Stimulated activated CD4-positive, alpha-beta T cell treated with anti-CD3 and anti-CD28 coated beads, TNF-alpha, amount 100 ng/mL, for 24 hours (primary cell): ENCODE measurements around the gene RACK1.

Experiments
- DNase-seq, 3 experiments: peaks; one replicate each; pipeline ENCODE4 v3.0.0-alpha.2; 2020; ENCODE audit warnings: low read depth in 3 of 3

The RACK1 gene

DNA sequence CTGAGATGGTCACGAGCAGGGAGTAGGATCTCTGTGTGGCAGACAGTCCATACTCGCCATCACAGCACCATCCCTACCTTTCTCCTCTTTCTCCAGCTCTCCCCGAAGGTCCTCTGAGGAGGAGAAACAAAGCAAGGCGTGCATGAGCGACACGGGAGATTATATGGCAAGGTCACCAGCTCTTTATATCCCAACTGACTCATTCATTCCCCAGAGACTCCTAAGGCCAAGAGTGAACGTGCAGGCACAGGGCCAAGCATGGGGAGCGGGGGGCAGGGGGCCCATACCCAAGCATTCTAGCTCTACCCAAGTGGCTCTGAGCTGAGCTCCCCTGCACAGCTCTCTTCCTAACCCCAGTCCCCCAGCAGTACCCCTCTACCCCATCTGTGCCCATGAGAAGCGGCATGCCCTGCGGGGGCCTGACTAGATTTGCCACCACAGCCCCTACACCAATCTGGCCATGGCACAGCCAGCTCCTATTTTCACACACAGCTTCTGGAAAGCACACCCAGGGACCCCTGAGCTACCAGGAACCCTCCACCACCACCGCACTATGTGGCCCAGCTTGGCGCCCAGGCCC is 45.5 kb downstream of the RACK1 start:
- no peak for DNase-seq

- no peak for DNase-seq
Observed at GRCh38 chr5:181197326-181197951, 46.3 kb downstream of the RACK1 start.

DNA sequence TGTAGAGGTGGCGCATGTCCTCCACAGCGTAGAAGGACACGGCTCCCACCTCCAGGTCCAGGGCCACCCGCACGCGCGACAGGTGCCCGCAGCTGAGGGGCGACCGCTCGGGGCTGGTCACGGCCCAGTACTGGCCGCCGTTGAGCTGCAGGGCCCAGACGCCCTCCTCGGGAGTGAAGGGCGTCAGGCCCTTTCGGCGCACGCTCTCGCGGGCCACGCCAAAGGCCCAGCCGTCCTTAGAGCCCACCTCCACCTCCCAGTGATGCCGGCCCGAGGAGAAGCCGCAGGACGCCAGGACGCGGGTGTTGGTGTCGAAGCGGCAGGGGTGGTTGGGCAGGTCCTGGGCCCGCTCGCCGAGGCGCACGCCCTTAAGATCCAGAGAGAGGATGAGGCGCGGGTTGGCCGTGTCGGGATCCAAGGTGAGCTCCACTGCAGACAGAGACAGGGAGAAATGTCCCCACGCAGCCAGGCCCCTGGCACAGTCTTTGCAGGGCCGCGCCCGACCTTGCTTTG is 48.4 kb downstream of the RACK1 start:
- DNase-seq = no peak

DNA sequence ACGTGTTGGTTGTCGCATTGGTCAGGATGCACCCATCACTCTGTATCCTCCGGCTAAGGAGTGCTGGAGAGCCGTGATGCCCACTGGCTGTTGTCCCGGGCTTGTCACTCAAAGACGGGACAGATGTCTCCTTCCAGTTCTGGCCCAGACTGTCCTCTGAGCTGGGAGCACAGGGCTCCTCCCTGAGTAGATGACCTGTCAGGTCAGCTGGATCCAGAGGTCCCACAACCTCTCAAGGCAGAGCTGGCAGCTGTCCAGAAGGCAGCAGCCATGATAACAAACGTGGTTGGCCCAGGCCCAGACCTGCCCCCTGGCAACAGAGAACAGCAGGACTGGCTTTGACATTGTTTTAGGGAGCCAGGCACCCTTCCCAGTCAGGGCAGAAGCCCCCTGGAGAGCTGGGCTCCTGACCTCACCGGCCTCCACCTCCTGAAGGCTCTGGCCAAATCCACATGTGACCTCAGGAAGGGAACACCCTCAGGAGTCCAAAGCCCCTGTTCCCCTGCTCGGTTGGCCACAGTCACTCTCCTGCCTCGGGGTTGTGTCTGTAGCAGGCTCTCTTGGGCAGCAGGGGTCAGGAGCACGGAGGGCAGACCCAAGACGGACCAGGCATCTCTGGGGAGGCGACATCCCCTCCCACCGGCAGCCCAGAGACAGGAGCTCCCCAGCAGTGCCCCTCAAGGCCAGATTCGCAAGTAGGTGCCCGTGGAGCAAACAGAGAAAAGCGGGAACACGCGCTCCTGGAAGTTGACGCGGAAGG is 49.0 kb downstream of the RACK1 start:
- DNase-seq = no peak

DNA sequence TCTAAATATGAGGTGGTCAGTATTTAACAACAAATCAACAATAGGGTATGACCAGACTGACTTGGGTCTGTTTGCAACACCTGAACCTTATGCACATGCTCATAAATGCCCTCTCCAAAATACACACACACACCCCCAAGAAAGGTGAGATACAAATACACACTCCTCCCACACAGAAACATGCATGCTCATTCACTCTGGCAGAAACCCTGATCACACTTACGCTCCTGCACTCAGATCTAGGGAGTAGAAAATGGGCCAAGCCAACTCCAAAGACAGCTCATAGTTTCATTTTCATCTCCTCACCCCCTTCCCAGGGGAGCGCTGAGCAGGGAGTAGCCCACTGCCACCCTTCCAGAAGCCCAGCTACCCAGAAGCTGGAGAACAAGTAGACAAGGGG is 50.0 kb downstream of the RACK1 start:
- no peak for DNase-seq

DNA sequence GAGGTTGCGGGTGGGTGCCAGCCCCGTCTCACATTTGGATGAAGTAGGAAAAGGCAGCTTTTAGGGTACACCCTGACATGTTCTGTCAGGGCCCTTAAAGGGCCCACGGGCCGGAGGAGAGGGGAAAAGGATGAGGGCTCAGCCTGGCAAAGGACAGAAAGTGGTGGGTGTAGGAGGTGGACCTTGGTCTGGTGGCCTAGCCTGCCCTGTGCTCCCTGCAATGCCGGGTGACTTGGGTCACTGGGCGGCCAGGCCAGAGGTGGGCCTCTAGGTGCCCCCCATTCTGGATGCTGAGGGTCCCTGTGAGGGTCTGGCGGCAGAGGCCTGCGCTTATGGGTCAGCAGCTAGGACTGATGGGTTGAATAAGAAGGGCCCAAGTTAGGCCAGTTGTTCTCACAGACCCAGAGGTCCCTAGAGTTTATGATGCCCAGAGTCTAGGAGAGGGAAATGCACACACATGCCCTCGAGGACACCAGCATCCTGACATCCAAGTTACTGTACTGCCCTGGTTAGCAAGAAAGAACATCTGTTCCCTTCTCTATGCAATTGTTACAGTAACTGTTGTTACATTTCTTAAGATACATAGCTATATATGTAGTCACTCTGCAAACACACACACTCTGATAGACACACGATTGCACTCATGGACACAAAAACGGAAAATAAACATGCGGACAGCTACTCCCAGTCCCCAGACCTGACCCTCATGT is 51.2 kb downstream of the RACK1 start:
- no peak for DNase-seq

GRCh38 chr5:181191526-181192336 is 52.0 kb downstream of the RACK1 start:
- DNase-seq = peak; percentile 93 to 96 (median 94)

DNA sequence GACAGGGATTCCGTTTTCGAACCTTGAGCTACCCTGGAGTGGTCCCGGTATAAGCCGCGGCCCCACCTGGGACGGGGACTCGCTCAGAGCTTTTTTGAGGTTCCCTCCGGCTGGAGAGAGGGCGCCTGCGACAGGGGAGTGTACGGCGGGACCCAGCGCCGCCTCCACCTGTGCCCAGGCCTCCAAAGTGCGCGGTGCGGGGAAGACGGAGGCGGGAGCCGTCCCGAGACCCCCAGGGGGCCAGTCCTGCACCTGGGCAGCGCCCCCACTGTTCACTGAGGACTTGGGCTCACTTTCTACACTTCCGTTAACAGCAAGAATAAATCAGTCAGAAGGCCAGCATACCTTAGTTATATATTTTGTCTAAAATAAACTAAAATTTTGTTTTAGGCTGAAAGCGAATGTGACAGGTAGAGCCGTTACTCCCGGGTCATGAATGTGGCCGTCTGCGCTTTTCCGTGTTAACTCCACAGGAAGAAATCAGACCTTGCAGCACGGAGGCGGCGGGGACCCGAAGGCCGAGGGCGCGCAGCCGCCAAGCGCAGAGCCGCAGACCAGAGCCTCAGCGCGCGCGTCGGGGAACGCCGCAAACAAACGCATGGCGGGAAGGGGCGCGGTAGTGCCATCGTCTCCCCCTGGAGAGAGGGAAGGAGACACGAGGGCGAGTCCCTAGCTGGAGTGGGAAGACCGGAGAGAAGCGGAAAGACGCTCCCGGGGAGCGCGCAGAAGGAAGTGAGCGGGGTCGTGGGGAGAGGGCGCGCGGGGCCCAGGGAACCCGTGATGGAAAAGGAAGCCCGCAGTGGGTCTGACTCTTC is 52.8 kb downstream of the RACK1 start:
- peak in 1 of 3 experiments; percentile 52 for DNase-seq

GRCh38 chr5:181189962-181190710 is 53.6 kb downstream of the RACK1 start:
- DNase-seq = peak in 1 of 3 experiments; percentile 38

GRCh38 chr5:181189363-181189961 is 54.2 kb downstream of the RACK1 start:
- peak in 2 of 3 experiments; percentile 63 to 64 for DNase-seq

DNA sequence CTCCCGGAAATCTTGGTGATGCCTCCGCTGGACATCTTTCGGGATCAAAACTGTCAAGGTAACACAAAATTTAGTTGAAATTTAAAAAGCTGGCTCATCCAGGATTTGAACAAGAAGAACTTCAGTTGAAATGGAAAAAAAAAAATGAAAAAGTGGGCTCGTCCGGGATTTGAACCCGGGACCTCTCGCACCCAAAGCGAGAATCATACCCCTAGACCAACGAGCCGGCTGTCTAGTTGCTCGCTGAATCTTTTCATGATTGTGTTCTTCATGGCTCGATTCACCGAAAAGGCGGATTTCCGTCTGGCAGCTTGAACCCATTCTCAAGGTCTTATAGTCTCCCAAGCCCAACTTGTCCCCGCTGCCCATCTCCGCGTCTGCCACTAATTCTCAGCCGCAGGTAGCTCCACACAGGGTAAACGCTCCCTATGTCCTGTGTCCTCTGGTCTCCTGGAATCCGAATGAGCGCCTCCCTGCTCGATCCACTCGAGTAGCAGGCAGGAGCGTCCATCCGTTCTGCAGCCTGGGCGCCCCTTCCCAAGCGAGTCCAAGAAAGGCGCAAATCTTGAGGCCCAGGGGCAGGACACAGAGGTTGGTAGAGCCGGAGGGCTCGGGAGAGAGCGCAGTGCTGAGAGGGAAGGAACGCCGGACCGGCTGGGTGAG is 54.9 kb downstream of the RACK1 start:
- DNase-seq = peak; percentile 67 to 76 (median 73)

DNA sequence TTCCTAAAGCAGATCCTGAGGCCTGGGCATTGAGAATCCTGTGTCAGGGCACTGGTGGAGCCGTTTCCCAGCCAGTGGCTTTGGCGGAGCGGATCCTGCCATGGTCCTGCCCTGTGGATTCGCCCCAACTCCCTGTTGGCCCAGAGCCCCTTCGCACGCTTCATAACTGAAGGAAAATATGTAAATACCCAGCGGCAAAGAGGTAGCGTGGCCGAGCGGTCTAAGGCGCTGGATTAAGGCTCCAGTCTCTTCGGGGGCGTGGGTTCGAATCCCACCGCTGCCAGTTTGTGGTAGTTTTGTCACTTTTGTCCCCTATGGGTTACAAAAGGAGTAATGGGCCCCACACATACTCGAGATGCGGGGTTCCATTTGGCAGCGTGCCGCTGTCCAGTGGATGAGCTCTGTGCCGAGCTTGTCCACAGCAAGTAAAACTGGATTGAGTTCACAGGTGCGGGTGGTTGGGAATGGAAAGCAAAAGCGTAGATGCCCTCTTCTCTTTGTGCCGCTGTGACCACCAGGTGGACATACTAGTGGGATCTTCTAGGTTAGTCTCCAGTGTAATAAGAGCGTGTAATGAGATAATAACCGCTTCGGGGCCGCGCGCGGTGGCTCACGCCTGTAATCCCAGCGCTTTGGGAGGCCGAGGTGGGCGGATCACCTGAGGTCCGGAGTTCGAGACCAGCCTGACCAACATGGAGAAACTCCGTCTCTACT is 56.0 kb downstream of the RACK1 start:
- DNase-seq = peak in 2 of 3 experiments; percentile 37 to 79

DNA sequence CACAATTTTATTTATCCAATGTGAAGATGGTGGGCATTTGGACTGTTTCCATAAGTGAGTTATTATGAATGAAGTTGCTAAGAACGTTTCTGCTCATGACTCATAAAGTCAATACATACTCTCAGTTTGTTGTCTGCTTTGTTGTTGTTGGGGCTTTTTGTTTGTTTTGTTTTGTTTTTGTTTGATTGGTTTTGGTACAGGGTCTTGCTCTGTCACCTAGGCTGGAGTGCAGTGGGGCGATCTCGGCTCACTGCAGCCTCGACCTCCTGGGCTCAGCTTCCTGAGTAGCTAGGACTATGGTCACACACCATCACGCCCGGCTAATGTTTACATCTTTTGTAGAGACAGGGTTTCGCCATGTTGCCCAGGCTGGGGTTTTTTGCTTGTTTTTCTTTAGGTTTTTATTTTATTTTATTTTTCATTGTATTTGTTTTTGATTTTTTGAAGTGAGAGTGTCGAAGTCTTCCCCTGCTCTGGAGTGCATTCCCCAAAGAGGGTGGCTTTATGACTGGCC is 56.7 kb downstream of the RACK1 start:
- no peak for DNase-seq
